Measurements from ENCODE around the gene TBX21. TPM values are rescaled to one million over a fixed set of nuclear protein-coding genes. Genes with fewer than 3 reads are reported as not detected.
A peak's percentile ranks its signal among the peaks of the same experiment; 100 is the strongest.

The TBX21 gene
- total RNA-seq, 1 experiment from 2014 or later = 0.15 TPM

DNA sequence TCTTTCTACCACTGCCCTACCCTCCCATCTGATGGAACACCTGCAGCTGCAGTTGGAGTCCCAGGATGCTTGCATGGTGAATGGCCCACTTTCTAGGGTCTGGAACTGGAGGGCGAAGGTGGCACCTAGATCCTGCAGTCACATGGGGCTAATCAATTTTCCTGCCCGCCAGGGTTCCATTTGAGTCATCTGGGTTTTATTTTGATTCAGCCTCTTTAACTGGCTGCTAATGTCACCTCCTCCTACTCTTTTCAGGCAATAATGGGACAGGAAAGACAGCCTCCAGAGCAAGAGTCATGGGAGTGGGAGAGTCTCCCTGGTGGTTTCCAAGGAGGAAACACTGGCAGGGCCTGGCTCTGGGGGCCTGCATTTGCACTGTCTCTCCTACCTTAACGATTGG is 42.9 kb upstream of the TBX21 start:
- H3K27ac Mint-ChIP-seq = no peak overlapping the region
- TF ChIP-seq NFATC4 (CRISPR knock-in tag; IDR thresholded peaks at IDR 0.05) (no peak), TCF7 (CRISPR knock-in tag; IDR thresholded peaks at IDR 0.05; ENCODE audit: low read depth) (no peak), JUN (CRISPR knock-in tag; IDR thresholded peaks at IDR 0.05) (no peak), FOXJ3 (CRISPR knock-in tag; IDR thresholded peaks at IDR 0.05; ENCODE audit: borderline replicate concordance) (no peak), ZNF423 (CRISPR knock-in tag; IDR thresholded peaks at IDR 0.05) (no peak), FOXK1 (CRISPR knock-in tag; IDR thresholded peaks at IDR 0.05) (no peak), JAZF1 (CRISPR knock-in tag; IDR thresholded peaks at IDR 0.05) (no peak), ZNF317 (CRISPR knock-in tag; IDR thresholded peaks at IDR 0.05; ENCODE audit: borderline replicate concordance, low read depth) (no peak), ZNF121 (CRISPR knock-in tag; IDR thresholded peaks at IDR 0.05) (no peak), GABPB1 (CRISPR knock-in tag; IDR thresholded peaks at IDR 0.05) (no peak), KAT7 (CRISPR knock-in tag; IDR thresholded peaks at IDR 0.05; ENCODE audit: borderline replicate concordance) (no peak), NR3C1 (CRISPR knock-in tag; conservative IDR thresholded peaks at IDR 0.05; ENCODE audit: low read depth) (no peak)
- TF ChIP-seq, protein P1, sequence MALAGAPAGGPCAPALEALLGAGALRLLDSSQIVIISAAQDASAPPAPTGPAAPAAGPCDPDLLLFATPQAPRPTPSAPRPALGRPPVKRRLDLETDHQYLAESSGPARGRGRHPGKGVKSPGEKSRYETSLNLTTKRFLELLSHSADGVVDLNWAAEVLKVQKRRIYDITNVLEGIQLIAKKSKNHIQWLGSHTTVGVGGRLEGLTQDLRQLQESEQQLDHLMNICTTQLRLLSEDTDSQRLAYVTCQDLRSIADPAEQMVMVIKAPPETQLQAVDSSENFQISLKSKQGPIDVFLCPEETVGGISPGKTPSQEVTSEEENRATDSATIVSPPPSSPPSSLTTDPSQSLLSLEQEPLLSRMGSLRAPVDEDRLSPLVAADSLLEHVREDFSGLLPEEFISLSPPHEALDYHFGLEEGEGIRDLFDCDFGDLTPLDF (CRISPR knock-in tag; IDR thresholded peaks at IDR 0.05) = no peak
- TF ChIP-seq, protein P2, sequence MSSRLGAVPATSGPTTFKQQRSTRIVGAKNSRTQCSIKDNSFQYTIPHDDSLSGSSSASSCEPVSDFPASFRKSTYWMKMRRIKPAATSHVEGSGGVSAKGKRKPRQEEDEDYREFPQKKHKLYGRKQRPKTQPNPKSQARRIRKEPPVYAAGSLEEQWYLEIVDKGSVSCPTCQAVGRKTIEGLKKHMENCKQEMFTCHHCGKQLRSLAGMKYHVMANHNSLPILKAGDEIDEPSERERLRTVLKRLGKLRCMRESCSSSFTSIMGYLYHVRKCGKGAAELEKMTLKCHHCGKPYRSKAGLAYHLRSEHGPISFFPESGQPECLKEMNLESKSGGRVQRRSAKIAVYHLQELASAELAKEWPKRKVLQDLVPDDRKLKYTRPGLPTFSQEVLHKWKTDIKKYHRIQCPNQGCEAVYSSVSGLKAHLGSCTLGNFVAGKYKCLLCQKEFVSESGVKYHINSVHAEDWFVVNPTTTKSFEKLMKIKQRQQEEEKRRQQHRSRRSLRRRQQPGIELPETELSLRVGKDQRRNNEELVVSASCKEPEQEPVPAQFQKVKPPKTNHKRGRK (CRISPR knock-in tag; IDR thresholded peaks at IDR 0.05; ENCODE audit: borderline replicate concordance) = no peak
- TF ChIP-seq, protein P3, sequence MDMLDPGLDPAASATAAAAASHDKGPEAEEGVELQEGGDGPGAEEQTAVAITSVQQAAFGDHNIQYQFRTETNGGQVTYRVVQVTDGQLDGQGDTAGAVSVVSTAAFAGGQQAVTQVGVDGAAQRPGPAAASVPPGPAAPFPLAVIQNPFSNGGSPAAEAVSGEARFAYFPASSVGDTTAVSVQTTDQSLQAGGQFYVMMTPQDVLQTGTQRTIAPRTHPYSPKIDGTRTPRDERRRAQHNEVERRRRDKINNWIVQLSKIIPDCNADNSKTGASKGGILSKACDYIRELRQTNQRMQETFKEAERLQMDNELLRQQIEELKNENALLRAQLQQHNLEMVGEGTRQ (CRISPR knock-in tag; IDR thresholded peaks at IDR 0.05) = no peak
- TF ChIP-seq, protein P4, sequence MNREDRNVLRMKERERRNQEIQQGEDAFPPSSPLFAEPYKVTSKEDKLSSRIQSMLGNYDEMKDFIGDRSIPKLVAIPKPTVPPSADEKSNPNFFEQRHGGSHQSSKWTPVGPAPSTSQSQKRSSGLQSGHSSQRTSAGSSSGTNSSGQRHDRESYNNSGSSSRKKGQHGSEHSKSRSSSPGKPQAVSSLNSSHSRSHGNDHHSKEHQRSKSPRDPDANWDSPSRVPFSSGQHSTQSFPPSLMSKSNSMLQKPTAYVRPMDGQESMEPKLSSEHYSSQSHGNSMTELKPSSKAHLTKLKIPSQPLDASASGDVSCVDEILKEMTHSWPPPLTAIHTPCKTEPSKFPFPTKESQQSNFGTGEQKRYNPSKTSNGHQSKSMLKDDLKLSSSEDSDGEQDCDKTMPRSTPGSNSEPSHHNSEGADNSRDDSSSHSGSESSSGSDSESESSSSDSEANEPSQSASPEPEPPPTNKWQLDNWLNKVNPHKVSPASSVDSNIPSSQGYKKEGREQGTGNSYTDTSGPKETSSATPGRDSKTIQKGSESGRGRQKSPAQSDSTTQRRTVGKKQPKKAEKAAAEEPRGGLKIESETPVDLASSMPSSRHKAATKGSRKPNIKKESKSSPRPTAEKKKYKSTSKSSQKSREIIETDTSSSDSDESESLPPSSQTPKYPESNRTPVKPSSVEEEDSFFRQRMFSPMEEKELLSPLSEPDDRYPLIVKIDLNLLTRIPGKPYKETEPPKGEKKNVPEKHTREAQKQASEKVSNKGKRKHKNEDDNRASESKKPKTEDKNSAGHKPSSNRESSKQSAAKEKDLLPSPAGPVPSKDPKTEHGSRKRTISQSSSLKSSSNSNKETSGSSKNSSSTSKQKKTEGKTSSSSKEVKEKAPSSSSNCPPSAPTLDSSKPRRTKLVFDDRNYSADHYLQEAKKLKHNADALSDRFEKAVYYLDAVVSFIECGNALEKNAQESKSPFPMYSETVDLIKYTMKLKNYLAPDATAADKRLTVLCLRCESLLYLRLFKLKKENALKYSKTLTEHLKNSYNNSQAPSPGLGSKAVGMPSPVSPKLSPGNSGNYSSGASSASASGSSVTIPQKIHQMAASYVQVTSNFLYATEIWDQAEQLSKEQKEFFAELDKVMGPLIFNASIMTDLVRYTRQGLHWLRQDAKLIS (CRISPR knock-in tag; IDR thresholded peaks at IDR 0.05; ENCODE audit: borderline replicate concordance) = no peak
- TF ChIP-seq, protein P5, sequence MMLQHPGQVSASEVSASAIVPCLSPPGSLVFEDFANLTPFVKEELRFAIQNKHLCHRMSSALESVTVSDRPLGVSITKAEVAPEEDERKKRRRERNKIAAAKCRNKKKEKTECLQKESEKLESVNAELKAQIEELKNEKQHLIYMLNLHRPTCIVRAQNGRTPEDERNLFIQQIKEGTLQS (CRISPR knock-in tag; conservative IDR thresholded peaks at IDR 0.05) = no peak
- H3K9me3 Mint-ChIP-seq = no peaks in the 10 kb centered on the region
- POLR2A ChIA-PET = no interaction called here
- ATAC-seq (no peak), DNase-seq (ENCODE audit: low spot score) (no peak)
- no peaks in the 10 kb centered on the region for H3K27me3 Mint-ChIP-seq (ENCODE audit: low read depth)
- peaks cover 54% of the 10 kb centered on the region for H3K4me1 Mint-ChIP-seq
- CTCF ChIA-PET = no interaction called here
- H3K4me3 Mint-ChIP-seq = no peak overlapping the region
- H3K36me3 Mint-ChIP-seq = no peaks in the 10 kb centered on the region; the same call in 1 of the 2 replicates

DNA sequence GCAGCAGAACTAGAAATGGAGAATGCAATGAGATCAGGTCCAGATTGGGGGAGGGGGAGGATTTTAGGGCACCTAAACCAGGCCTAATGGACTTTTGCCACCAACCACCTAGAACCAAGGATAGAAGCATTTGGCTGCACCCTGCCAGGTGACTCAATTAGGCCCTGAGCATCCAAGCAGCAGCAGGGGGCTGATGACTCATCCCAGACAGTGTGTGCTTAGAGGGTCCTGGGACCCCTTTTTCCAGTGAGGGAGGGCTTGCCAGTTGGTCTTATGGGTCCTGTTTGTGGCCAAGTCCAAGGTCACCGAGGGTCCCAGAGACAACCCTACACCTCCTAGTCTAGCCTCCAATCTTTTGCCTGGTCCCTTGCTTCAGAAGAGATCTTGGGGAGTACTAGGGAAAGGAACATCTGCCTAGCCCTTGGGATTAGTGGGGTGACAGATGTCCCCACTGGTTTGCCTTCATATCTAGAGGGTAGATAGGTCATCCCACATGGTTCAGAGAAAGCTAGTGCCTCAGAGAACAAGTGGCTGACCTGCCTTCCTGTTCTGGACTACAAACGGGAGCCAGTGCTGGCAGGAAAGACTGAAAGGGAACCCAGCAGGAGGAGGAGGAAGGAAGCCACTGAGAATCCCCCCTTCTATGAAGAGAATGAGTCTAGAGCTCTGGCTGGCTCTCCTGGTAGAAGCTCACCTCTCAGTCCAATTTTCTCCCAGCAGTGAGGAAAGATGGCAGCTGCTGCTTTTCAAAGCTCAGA is 40.7 kb upstream of the TBX21 start:
- no peaks in the 10 kb centered on the region for H3K36me3 Mint-ChIP-seq
- POLR2A ChIA-PET = interaction anchor here (2.9 kb wide), 1 partner anchor 43 kb away, joined by 15 read pairs; the partner anchor contains the start of gene KPNB1
- peaks cover 47% of the 10 kb centered on the region for H3K4me1 Mint-ChIP-seq
- H3K4me3 Mint-ChIP-seq = peak overlapping the region; percentile 78
- ATAC-seq (no peak), DNase-seq (ENCODE audit: low spot score) (no peak)
- no peaks in the 10 kb centered on the region for H3K9me3 Mint-ChIP-seq
- H3K27ac Mint-ChIP-seq = no peak overlapping the region
- CTCF ChIA-PET = interaction anchor here (0.7 to 2.1 kb wide), 5 partner anchors 12 to 203 kb away, joined by 3 to 13 read pairs (median 5); partner anchors contain the start of genes KPNB1 and TBX21
- no peaks in the 10 kb centered on the region for H3K27me3 Mint-ChIP-seq (ENCODE audit: low read depth)
- TF ChIP-seq ZNF121 (CRISPR knock-in tag; IDR thresholded peaks at IDR 0.05) (no peak), CREB1 (CRISPR knock-in tag; IDR thresholded peaks at IDR 0.05) (no peak), CBFB (CRISPR knock-in tag; IDR thresholded peaks at IDR 0.05; ENCODE audit: low read depth) (no peak)
- TF ChIP-seq, protein P6, sequence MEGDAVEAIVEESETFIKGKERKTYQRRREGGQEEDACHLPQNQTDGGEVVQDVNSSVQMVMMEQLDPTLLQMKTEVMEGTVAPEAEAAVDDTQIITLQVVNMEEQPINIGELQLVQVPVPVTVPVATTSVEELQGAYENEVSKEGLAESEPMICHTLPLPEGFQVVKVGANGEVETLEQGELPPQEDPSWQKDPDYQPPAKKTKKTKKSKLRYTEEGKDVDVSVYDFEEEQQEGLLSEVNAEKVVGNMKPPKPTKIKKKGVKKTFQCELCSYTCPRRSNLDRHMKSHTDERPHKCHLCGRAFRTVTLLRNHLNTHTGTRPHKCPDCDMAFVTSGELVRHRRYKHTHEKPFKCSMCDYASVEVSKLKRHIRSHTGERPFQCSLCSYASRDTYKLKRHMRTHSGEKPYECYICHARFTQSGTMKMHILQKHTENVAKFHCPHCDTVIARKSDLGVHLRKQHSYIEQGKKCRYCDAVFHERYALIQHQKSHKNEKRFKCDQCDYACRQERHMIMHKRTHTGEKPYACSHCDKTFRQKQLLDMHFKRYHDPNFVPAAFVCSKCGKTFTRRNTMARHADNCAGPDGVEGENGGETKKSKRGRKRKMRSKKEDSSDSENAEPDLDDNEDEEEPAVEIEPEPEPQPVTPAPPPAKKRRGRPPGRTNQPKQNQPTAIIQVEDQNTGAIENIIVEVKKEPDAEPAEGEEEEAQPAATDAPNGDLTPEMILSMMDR (IDR thresholded peaks at IDR 0.05) = no peak
- TF ChIP-seq, protein P1 (CRISPR knock-in tag; IDR thresholded peaks at IDR 0.05) = no peak
